Measurements from ENCODE around the gene SMTN.
"Not testable (repeated sequence)": the region's sequence is repeated elsewhere in the genome, so short reads cannot be mapped to it uniquely, and the experiment has no call there.

SMTN gene

GRCh38 chr22:31080848-31081649, at the start of gene SMTN:
Gene SMTN, plus strand, starts transcription at chr22:31081318. Its CDS starts 1,941 bp downstream, at chr22:31083259.
- peak; percentile 89 for DNase-seq

DNA sequence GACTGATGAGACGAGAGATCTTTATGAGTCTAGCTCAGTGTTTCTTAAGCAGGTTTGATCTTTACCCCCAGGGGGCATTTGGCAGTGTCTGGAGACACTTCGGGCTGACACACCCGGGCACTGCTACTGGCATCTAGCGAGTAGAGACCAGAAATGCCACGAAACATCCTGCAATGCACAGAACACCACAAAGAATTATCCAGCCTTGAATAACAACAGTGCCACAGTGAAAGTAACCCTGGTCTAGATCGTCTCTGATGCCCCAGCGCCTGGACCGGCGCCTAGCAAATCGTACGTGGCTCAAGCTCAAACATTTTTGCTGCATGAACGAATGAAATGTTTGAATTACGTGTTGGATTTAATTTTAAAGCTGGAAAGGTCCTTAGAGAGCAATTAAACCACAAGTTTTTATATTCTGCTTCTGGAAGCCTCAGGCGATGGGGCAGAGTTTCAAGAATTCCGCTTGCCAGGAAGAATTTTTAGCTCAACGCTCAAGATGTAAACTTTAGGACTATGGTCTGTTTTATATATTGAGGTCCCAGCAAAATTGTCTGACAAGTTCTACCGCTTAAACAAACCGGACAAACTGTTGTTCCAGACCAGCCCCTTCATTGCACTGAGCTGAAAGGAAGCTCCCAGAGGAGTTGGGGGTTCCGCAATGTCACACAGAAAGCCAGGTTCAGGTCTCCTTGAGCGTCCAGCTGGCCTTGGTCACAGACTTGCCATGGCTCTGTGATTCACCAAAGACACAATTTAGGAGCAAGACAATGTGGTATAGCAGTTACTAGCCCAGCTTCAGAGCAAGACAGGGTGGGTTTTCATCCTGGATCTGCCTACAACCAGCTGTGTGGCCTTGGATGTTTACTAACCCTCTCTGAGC, 44.2 kb upstream of the SMTN start:
- DNase-seq: no peak

GRCh38 chr22:31038686-31039085, 42.4 kb upstream of the SMTN start:
- no peak for DNase-seq

GRCh38 chr22:31039393-31039792, 41.7 kb upstream of the SMTN start:
- no peak for DNase-seq

GRCh38 chr22:31040542-31041398, 40.3 kb upstream of the SMTN start:
- DNase-seq: no peak

DNA sequence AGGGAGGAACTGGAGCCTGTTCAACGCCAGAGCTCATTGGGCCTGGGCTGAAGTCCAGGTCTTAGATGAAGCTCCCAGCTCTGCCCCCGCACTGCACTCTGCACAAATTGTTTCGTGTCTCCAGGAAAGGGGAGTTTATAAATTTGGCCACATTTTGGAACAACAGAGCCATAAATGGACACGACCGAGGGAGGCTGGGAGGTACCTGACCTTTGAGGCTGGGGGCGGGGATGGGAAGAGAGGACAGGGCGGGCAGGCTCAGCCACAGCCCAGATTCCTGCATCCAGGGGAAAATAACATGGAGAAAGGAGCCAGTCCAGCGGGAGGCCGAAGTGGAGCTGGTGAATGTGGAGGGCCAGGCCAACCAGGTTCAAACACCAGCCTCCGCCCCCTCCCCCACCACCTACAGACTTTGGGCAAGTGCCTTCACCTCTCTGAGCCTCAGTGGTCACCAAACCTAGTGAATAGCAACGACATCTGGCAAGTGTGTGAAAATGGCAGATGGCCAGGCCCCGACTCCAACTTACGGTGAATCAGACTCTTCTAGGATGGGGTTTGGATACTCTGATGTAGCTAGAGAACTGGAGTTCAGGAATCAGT, 36.8 kb upstream of the SMTN start:
- no peak for DNase-seq

DNA sequence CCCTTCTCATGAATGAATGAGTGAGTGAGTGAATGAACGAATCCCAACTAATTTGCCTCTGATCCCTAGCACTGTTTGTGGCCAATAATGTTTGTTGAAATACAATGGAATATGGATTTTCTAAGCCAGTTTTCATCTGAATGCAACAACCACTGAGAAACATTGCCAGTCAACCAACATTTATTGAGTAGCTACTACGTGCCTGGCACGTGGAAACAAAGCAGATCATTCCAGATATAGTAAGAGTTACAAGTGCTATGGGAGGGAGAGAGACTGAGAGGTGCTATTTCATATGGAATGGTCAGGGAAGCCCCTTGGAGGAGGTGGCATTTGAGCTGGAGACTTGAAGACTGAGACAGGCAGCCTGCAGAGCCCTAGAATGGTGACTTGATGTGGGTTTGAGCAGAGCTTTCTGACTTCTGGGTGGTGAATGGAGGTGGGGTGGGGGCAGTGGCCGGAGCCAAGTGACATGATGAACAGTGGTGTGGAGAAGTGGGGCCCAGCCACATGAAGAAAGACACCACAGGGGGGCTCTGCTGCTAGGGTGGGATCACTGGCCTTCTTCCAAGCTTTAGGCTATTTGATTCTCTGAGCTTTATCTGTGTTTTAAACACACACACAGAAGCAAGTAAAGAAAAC, 35.1 kb upstream of the SMTN start:
- DNase-seq: no peak

DNA sequence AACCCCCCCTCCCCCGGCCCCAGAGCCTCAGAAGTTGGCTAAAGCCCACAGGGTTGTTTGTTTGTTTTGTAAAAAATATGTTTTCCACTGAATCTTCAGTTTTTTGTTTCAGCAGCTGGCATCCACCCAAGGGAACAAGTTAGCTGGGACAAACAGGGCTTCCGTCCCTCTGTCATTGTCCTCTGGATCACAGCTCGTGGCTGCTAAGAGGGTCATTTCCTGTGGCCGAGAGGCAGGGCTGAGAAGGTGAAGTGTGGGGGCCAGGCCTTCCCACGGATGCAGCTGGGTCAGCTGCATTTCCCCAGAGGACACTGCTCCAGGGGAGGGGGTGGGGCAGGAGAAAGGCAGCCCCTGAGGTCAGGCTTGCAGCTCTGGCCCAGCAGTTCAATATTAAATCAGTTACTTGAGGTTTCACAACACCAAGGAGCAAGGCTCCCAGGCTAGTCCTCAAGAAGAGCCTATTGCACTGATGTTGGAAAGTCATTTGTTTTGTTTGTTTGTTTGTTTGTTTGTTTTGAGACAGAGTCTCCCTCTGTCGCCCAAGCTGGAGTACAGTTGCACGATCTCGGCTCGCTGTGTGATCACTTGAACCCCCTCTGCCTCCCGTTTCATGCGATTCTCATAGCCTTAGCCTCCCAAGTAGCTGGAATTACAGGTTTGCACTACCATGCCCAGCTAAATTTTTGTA, 34.4 kb upstream of the SMTN start:
- DNase-seq: no peak

- no peak for DNase-seq
Observed at GRCh38 chr22:31048570-31048969, 32.5 kb upstream of the SMTN start.

- DNase-seq: no peak
Observed at GRCh38 chr22:31049815-31050420, 31.2 kb upstream of the SMTN start.

- DNase-seq: no peak
Observed at GRCh38 chr22:31055117-31055634, 25.9 kb upstream of the SMTN start.

GRCh38 chr22:31055635-31056159, 25.4 kb upstream of the SMTN start:
- peak; percentile 80 for DNase-seq

DNA sequence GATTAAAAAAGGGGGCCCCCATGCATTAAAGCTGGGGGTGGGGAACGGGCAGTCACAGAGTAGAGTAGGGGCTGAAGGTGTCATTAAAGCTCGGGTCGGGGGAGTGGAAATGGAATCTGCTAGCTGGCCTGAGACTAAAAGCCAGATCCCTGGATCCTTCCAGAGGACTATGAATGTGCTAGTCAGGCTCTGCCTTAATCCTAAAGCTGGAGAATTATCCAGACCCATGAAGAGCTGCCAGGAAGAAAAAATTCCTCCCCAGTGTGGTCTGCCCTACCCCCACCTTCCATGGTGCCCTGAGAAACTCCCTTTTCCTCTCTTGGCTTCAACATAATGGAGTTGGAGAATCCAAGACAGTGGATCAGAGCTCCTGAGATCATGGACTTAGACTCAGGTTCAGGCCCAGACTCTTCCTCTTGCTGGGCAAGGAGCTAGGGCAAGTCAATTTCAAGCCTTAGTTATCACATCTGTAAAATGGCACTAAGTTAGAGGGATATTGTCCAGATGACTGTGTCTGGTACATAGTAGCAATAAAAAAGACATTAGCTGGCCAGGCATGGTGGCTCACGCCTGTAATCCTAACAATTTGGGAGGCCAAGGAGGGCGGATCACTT, 24.0 kb upstream of the SMTN start:
- no peak for DNase-seq

GRCh38 chr22:31059663-31060062, 21.5 kb upstream of the SMTN start:
- DNase-seq: not testable (repeated sequence)

- DNase-seq: no peak
Observed at GRCh38 chr22:31062566-31063230, 18.4 kb upstream of the SMTN start.

DNA sequence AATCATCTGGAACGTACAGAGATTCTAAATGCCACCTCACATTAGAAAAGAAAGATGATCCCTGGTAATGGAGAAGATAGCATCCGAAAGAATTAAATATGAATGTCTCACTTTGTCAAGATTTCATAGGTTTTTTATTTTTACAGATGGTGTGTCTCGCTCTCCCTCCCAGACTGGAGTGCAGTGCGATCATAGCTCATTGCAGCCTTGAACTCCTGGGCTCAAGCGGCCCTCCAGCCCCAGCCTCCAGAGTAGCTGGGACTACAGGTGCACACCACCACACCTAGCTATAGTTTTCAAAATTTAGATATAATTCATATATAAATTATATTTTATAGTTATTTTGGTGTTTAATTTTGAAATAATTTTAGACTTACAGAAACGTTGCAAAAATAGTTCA, 16.7 kb upstream of the SMTN start:
- DNase-seq: no peak

- DNase-seq: no peak
Observed at GRCh38 chr22:31068970-31069369, 12.1 kb upstream of the SMTN start.

- not testable (repeated sequence) for DNase-seq
Observed at GRCh38 chr22:31069691-31070314, 11.3 kb upstream of the SMTN start.

DNA sequence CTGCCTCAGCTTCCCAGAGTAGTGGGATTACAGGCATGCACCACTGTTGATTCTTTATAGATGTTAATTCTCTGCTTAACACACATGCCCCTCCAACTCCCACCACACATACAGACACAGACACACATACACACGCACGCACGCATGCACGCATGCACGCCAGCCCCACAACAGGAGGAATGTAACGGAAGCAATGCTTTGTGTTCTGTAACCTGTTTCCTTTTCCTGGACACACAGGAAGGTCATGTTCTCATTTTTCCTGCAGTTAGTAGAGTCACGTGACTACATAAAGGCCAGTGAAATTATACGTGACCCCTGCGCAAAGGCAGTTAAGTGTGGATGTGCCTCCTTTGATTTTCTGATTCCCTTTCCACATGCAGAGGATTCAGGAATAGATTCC, 8.0 kb upstream of the SMTN start:
- DNase-seq: not testable (repeated sequence)
